Left ventricle myocardium inferior (tissue), 1 donor: ENCODE results near the gene RANGAP1. TPM values are rescaled to one million over a fixed set of nuclear protein-coding genes. Genes with fewer than 3 reads are reported as not detected.
A peak's percentile ranks its signal among the peaks of the same experiment; 100 is the strongest.

Experiments
- DNase-seq: peaks from one replicate; pipeline ENCODE4 v3.0.0-alpha.2; 2020
- H3K27ac ChIP-seq: fragments of 200-600 bp; replicated peaks from 2 replicates; pipeline ENCODE4 v1.8.0; 2021
- H3K27me3 ChIP-seq: fragments of 200-600 bp; 2 replicates; pipeline ENCODE4 v1.8.0; 2021; ENCODE audit warnings: low read depth
- H3K36me3 ChIP-seq: fragments of 200-600 bp; 2 replicates; pipeline ENCODE4 v1.8.0; 2021
- H3K4me1 ChIP-seq: fragments of 200-600 bp; 2 replicates; pipeline ENCODE4 v1.8.0; 2021
- H3K4me3 ChIP-seq: fragments of 200-600 bp; 2 replicates; pipeline ENCODE4 v1.8.0; 2021; ENCODE audit warnings: mild to moderate bottlenecking, moderate library complexity
- H3K9me3 ChIP-seq: fragments of 200-600 bp; replicated peaks from 2 replicates; pipeline ENCODE4 v1.8.0; 2021
- CTCF ChIP-seq: fragments of 200-600 bp; IDR thresholded peaks from 2 replicates; pipeline ENCODE4 v1.8.0; 2021; ENCODE audit warnings: antibody characterized with exemption, mild to moderate bottlenecking, borderline replicate concordance
- intact Hi-C: fragments of 100-400 bp; cut with micrococcal nuclease; formaldehyde crosslinking; loops from one replicate; pipeline ENCODE4 v1.11.0; 2022
- total RNA-seq: library from RNA; stranded (reverse); fragmentation: NEBNext Ultra II Directional; extraction: Animal tissue kit (Norgen Biotek cat#: 25700); gene quantifications from one replicate; pipeline ENCODE4 v1.2.1, GENCODE V29; 2021
- donor health status: DM: no; HTN: yes; CAD: no; lungs with severe emphysema.

The RANGAP1 gene
- total RNA-seq, 1 donor from 2014 or later = 36.4 TPM

- no peak overlapping the region for H3K27ac ChIP-seq
- intact Hi-C loops = no loop called here
- no peaks in the 10 kb centered on the region for H3K9me3 ChIP-seq
- H3K4me1 ChIP-seq = peaks cover 30% of the 10 kb centered on the region
- no peaks in the 10 kb centered on the region for H3K27me3 ChIP-seq
- TF ChIP-seq CTCF = no peak
- H3K36me3 ChIP-seq = peaks cover 65% of the 10 kb centered on the region
- no peak for DNase-seq
- no peak overlapping the region for H3K4me3 ChIP-seq
Observed at GRCh38 chr22:41226723-41227655, 59.0 kb downstream of the RANGAP1 start.

GRCh38 chr22:41223535-41223934, 62.5 kb downstream of the RANGAP1 start:
- no peaks in the 10 kb centered on the region for H3K9me3 ChIP-seq
- no peak overlapping the region for H3K27ac ChIP-seq
- H3K27me3 ChIP-seq = no peaks in the 10 kb centered on the region
- intact Hi-C loops = no loop called here
- H3K4me3 ChIP-seq = no peak overlapping the region
- TF ChIP-seq CTCF = no peak
- no peak for DNase-seq
- H3K4me1 ChIP-seq = peaks cover 2% of the 10 kb centered on the region
- H3K36me3 ChIP-seq = peaks cover 96% of the 10 kb centered on the region

GRCh38 chr22:41222846-41223507, 63.0 kb downstream of the RANGAP1 start:
- Histone ChIP-seq H3K36me3 (peaks cover 90% of the 10 kb centered on the region), H3K9me3 (no peaks in the 10 kb centered on the region), H3K4me1 (peaks cover 8% of the 10 kb centered on the region), H3K4me3 (no peak overlapping the region), H3K27me3 (no peaks in the 10 kb centered on the region), H3K27ac (no peak overlapping the region)
- no peak for TF ChIP-seq CTCF
- intact Hi-C loops = no loop called here
- DNase-seq = no peak

- peak overlapping the region; percentile 87 for H3K27ac ChIP-seq
- peak overlapping the region; percentile 48 for H3K4me3 ChIP-seq
- H3K36me3 ChIP-seq = peaks cover 66% of the 10 kb centered on the region
Observed at GRCh38 chr22:41217553-41218157, 68.3 kb downstream of the RANGAP1 start.

More at GRCh38 chr22:41217553-41218157, 68.3 kb downstream of the RANGAP1 start:
- Histone ChIP-seq H3K9me3 (no peaks in the 10 kb centered on the region), H3K4me1 (peaks cover 32% of the 10 kb centered on the region), H3K27me3 (no peaks in the 10 kb centered on the region)
- TF ChIP-seq CTCF = no peak
- intact Hi-C loops = no loop called here
- peak; percentile 80 for DNase-seq
